ENCODE measurements around the gene SORCS3.

DNA sequence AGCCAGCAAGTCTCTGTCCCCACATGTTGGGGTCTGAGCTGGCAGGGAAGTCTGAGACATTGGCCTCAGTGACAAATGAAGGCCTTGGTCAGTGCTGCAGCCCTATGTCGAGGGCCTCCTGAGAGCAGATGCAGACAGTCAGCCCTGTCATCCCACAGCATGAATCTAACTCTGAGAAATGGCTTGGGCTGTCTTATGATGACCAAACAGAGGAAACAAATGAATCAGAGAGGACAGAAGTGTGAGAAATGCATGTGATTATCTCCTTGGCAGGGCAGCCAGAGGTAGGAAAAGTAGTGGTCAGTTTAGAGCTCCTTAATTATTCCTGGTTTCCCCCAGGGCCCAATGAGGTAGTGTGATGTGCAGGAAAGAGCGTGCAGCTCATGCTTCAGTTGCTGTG, 287.6 kb downstream of the SORCS3 start:
- TF ChIP-seq POLR2AphosphoS5 (IDR thresholded peaks at IDR 0.05; ENCODE audit: borderline replicate concordance, low read depth, low read length) = no peak
- no peak for TF ChIP-seq EZH2 (IDR thresholded peaks at IDR 0.05)
